Fibroblast of pulmonary artery (primary cell): Measurements from ENCODE around the gene SRP9.

ENCODE experiments used
- DNase-seq: peaks from one replicate; pipeline ENCODE4 v3.0.0-alpha.2; 2010; ENCODE audit warnings: low read depth
- H3K4me3 ChIP-seq: replicated peaks from 2 replicates; pipeline ENCODE4 v1.5.1; 2011; ENCODE audit warnings: low read depth, mild to moderate bottlenecking, control low read depth, low read length, moderate library complexity
- CTCF ChIP-seq: IDR thresholded peaks from 2 replicates; pipeline ENCODE4 v1.5.1; 2011; ENCODE audit warnings: mild to moderate bottlenecking, control low read depth, low read length, inconsistent platforms; ENCODE audit errors: missing control alignments

The SRP9 gene

GRCh38 chr1:225823811-225824261, 46.2 kb downstream of the SRP9 start:
- H3K4me3 ChIP-seq, result no peak overlapping the region
- no peak for TF ChIP-seq CTCF
- DNase-seq, result no peak

- no peak for TF ChIP-seq CTCF
- no peak overlapping the region for H3K4me3 ChIP-seq
- no peak for DNase-seq
Measured at GRCh38 chr1:225824533-225824941, 46.9 kb downstream of the SRP9 start.

GRCh38 chr1:225825078-225825477, 47.5 kb downstream of the SRP9 start:
- H3K4me3 ChIP-seq, result no peak overlapping the region
- no peak for TF ChIP-seq CTCF
- DNase-seq, result no peak

GRCh38 chr1:225825607-225826007, 48.0 kb downstream of the SRP9 start:
- H3K4me3 ChIP-seq, result no peak overlapping the region
- DNase-seq, result peak; percentile 23
- no peak for TF ChIP-seq CTCF

GRCh38 chr1:225827076-225827475, 49.5 kb downstream of the SRP9 start:
- no peak for TF ChIP-seq CTCF
- no peak for DNase-seq
- H3K4me3 ChIP-seq, result no peak overlapping the region

GRCh38 chr1:225828706-225829345, 51.2 kb downstream of the SRP9 start:
- H3K4me3 ChIP-seq, result no peak overlapping the region
- no peak for TF ChIP-seq CTCF
- DNase-seq, result no peak

- DNase-seq, result no peak
- TF ChIP-seq CTCF, result no peak
- H3K4me3 ChIP-seq, result no peak overlapping the region
Measured at GRCh38 chr1:225830841-225831240, 53.2 kb downstream of the SRP9 start.
